Transverse colon (tissue), 4 donors: ENCODE results near the gene LDLRAD4. TPM values are rescaled to one million over a fixed set of nuclear protein-coding genes. Genes with fewer than 3 reads are reported as not detected.

Experiments
- DNase-seq: peaks from one replicate; pipeline ENCODE4 v3.0.0-alpha.2; 2019
- H3K27ac ChIP-seq, 4 donors: fragments of 200-600 bp; sonication (generic); 2 replicates each; pipeline ENCODE4 v1.5.1; 2016 to 2018; ENCODE audit warnings: inconsistent platforms in 4 of 4
- H3K27me3 ChIP-seq: fragments of 200-600 bp; sonication (generic); 2 replicates; pipeline ENCODE4 v1.5.1; 2017; ENCODE audit warnings: inconsistent platforms
- H3K36me3 ChIP-seq, 4 donors: fragments of 200-600 bp; sonication (generic); 2 replicates each; pipeline ENCODE4 v1.5.1; 2017 to 2019; ENCODE audit warnings: inconsistent platforms in 4 of 4
- H3K4me1 ChIP-seq, 4 donors: fragments of 200-600 bp; sonication (generic); 2 replicates each; pipeline ENCODE4 v1.5.1; 2017 to 2020; ENCODE audit warnings: inconsistent platforms in 4 of 4
- H3K4me3 ChIP-seq, 4 donors: fragments of 200-600 bp; sonication (generic); 1 replicate in 1 of 4; 2 replicates in 3 of 4; pipeline versions ENCODE4 v1.5.1 to v1.6.1; 2017 to 2019; ENCODE audit warnings: inconsistent platforms in 4 of 4
- H3K9me3 ChIP-seq, 2 donors: fragments of 200-600 bp; sonication (generic); 2 replicates each; pipeline ENCODE4 v1.5.1; 2017 to 2019; ENCODE audit warnings: inconsistent platforms in 2 of 2
- CTCF ChIP-seq, 5 experiments: fragments of 200-600 bp in 3 of 5; fragments of 450-650 bp in 2 of 5; sonication (generic) in 3 of 5; IDR thresholded peaks; 1 replicate in 2 of 5; 2 replicates in 3 of 5; pipeline ENCODE4 v1.5.1; 2016 to 2017; ENCODE audit warnings: antibody characterized with exemption in 5 of 5, inconsistent platforms in 3 of 5, mild to moderate bottlenecking in 2 of 5, moderate library complexity in 1 of 5
- EP300 ChIP-seq: sonication (generic); formaldehyde crosslinking; IDR thresholded peaks from one replicate; pipeline ENCODE4 v1.6.1; 2017; ENCODE audit warnings: antibody characterized with exemption, low read depth
- POLR2A ChIP-seq: fragments of 450-650 bp; IDR thresholded peaks from one replicate; pipeline ENCODE4 v1.6.1; 2016; ENCODE audit warnings: antibody characterized with exemption, mild to moderate bottlenecking, moderate library complexity
- POLR2AphosphoS5 ChIP-seq, 3 donors: sonication (generic); formaldehyde crosslinking; IDR thresholded peaks; one replicate each; pipeline ENCODE4 v1.6.1; 2016; ENCODE audit warnings: antibody characterized with exemption in 3 of 3
- WGBS, 2 donors: methylation state at CpG; one replicate each; pipeline ENCODE4 v1.1.5; 2018; ENCODE audit warnings: low coverage in 1 of 2; 5-methylcytosine and 5-hydroxymethylcytosine counted together
- in situ Hi-C, 4 donors: fragments of 200-750 bp; cut with MboI; loops; one replicate each; pipeline versions ENCODE4 v1.15.0 to v1.15.1; 2017; ENCODE audit warnings: low sequenced_read_pairs in 3 of 4, low pct_ligation_motif_present in 1 of 4, low pct_unique_long_range_greater_than_20kb in 1 of 4
- intact Hi-C: fragments of 100-400 bp; cut with DNase I; formaldehyde crosslinking; loops from one replicate; pipeline ENCODE4 v1.15.1; 2023; ENCODE audit warnings: low total_unique reads
- total RNA-seq, 4 donors: library from RNA; depleted of rRNA; stranded (reverse); fragments of >200 nt; gene quantifications; one replicate each; pipeline ENCODE4 v1.1.0, GENCODE V29; 2016

Gene LDLRAD4
- total RNA-seq, 4 donors from 2014 or later, result 34.8 to 277 (median 60.6) TPM

DNA sequence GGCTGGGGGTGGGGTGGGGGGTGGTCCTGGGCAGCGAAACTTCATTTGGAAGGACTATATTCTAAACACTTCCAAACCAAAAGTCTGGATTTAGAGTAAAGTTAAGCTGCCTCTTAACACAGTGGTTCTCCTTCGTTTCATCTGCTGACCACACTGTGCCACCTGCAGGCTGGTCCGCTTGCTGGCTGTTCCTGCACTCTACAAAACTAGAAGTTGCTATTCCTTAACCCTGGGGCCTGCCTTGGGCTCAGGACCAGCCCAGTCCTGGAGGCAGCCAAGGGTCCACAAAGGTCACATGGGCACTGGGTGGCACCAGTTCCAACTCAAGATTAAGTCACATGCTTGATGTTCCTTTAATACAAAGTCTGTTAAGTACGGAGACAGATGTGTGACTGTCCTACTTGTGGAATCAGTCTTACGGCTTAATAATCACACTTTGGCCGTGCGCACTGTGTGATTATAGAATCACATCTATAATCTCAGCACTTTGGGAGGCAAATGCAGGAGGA is 312.4 kb downstream of the LDLRAD4 start:
- Histone ChIP-seq H3K27me3 (no peaks in the 10 kb centered on the region), H3K4me3 (no peak overlapping the region), H3K9me3 (no peaks in the 10 kb centered on the region), H3K36me3 (no peaks in the 10 kb centered on the region), H3K4me1 (no peaks in the 10 kb centered on the region), H3K27ac (no peak overlapping the region)
- in situ Hi-C loops (loop anchor here in 3 of 4 donors (25.0 kb wide), 2 partner anchors 94 to 319 kb away; partner anchors contain the start of gene LDLRAD4 (in 3 of the 3)), intact Hi-C loops (loop anchor here (2.0 to 5.0 kb wide), 2 partner anchors 96 to 314 kb away; no protein-coding TSS in a partner anchor)
- WGBS, 2 donors, result 61 to 90% methylated on average over 4 to 7 of the region's 7 CpGs
- peak; percentile 41 to 49 (median 48) for TF ChIP-seq CTCF (IDR thresholded peaks at IDR 0.05)
- TF ChIP-seq EP300, result no peak
- no peak for TF ChIP-seq POLR2AphosphoS5 (IDR thresholded peaks at IDR 0.05)
- TF ChIP-seq POLR2A, result no peak
- peak; percentile 62 for DNase-seq

DNA sequence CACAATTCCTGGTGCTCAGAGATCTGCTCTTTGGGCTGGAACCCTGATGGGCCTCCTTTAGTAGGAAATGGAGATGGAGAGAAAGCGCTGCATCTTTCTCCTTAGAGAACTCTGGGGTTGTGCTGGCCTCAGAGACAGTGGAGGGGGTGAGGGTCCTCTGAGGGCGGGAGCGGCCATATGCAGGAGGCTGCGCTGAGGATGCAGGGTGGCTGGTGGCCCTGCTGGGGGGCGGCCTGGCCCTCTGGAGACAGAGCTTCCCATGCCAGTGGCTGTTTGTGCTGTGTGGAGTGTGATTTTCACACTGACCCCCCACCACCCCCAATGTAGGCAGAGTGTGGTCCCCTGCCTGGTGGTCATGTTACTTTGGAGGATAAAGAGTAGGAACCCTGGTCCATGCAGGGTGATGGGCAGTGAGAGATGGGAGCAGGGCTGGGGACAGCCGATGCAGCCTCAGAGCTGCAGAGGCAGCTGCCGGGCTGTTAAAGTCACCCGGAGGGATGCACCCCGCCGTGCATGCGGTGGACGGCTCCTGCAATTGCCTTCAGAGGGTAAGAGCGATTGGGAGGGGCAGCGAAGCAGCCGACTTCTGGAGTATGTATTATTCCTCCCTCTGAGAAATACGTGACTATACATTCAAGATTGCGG is 313.2 kb downstream of the LDLRAD4 start:
- WGBS, 2 donors, result 93 to 97% methylated on average over 8 to 17 of the region's 17 CpGs
- no peak for DNase-seq
- Histone ChIP-seq H3K4me3 (no peak overlapping the region), H3K27ac (no peak overlapping the region), H3K27me3 (no peaks in the 10 kb centered on the region), H3K4me1 (peaks cover 0 to 8% (median 7%) of the 10 kb centered on the region in 4 donors), H3K9me3 (no peaks in the 10 kb centered on the region), H3K36me3 (no peaks in the 10 kb centered on the region)
- intact Hi-C loops (loop anchor here (2.0 to 5.0 kb wide), 2 partner anchors 95 to 315 kb away; no protein-coding TSS in a partner anchor), in situ Hi-C loops (loop anchor here in 3 of 4 donors (25.0 kb wide), 2 partner anchors 95 to 320 kb away; partner anchors contain the start of gene LDLRAD4 (in 3 of the 3))
- no peak for TF ChIP-seq CTCF (IDR thresholded peaks at IDR 0.05)
- no peak for TF ChIP-seq EP300
- TF ChIP-seq POLR2A, result no peak
- TF ChIP-seq POLR2AphosphoS5 (IDR thresholded peaks at IDR 0.05), result no peak

GRCh38 chr18:13532406-13533075 is 314.0 kb downstream of the LDLRAD4 start:
- intact Hi-C loops, result loop anchor here (5.0 kb wide), 1 partner anchor 95 kb away; no protein-coding TSS in a partner anchor
- no peak overlapping the region for H3K4me3 ChIP-seq
- H3K27me3 ChIP-seq, result no peaks in the 10 kb centered on the region
- TF ChIP-seq POLR2AphosphoS5 (IDR thresholded peaks at IDR 0.05) (no peak), POLR2A (no peak), EP300 (no peak), CTCF (IDR thresholded peaks at IDR 0.05) (no peak)
- no peaks in the 10 kb centered on the region for H3K36me3 ChIP-seq
- no peak overlapping the region for H3K27ac ChIP-seq
- DNase-seq, result no peak
- in situ Hi-C loops, result loop anchor here in 3 of 4 donors (25.0 kb wide), 2 partner anchors 95 to 320 kb away; partner anchors contain the start of gene LDLRAD4 (in 3 of the 3)
- H3K4me1 ChIP-seq, result peaks cover 0 to 13% (median 11%) of the 10 kb centered on the region in 4 donors
- WGBS, 2 donors, result 87% methylated on average over 3 to 14 of the region's 14 CpGs
- no peaks in the 10 kb centered on the region for H3K9me3 ChIP-seq

DNA sequence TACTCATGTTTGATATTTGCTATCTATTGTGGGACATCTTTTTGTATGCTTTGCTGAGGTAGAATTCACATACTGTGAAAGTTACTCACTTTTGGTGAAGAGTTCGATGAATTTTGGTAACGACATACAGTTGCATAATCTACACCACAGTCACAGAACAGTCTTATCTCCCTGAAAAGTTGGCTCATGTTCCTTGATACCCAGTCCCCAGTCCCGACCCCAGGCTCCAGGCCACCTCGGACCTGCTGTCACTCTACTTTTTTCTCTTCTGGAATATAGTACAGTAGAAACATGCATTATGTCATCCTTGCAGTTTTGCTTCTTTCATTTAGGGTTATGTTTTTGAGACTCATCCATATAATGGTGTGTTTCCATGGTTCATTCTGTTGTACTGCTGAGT is 316.1 kb downstream of the LDLRAD4 start:
- no peaks in the 10 kb centered on the region for H3K27me3 ChIP-seq
- no peak overlapping the region for H3K4me3 ChIP-seq
- no peak for DNase-seq
- TF ChIP-seq POLR2AphosphoS5 (IDR thresholded peaks at IDR 0.05) (no peak), POLR2A (no peak)
- intact Hi-C loops (loop anchor here (5.0 kb wide), 1 partner anchor 93 kb away; no protein-coding TSS in a partner anchor), in situ Hi-C loops (loop anchor here in 3 of 4 donors (25.0 kb wide), 2 partner anchors 97 to 322 kb away; partner anchors contain the start of gene LDLRAD4 (in 3 of the 3))
- H3K9me3 ChIP-seq, result no peaks in the 10 kb centered on the region
- 80 to 93% methylated on average over 4 of the region's 4 CpGs for WGBS, 2 donors
- H3K36me3 ChIP-seq, result no peaks in the 10 kb centered on the region
- no peak overlapping the region for H3K27ac ChIP-seq
- H3K4me1 ChIP-seq, result peaks cover 13 to 33% (median 24%) of the 10 kb centered on the region in 4 donors
